ENCODE results near the gene HSPA1A. TPM values are rescaled to one million over a fixed set of nuclear protein-coding genes. Genes with fewer than 3 reads are reported as not detected.

HSPA1A gene
- polyA plus RNA-seq, 1 donor (not counting 4 experiments of a cell fraction or from before 2014, with no cell fraction given): 110 TPM

DNA sequence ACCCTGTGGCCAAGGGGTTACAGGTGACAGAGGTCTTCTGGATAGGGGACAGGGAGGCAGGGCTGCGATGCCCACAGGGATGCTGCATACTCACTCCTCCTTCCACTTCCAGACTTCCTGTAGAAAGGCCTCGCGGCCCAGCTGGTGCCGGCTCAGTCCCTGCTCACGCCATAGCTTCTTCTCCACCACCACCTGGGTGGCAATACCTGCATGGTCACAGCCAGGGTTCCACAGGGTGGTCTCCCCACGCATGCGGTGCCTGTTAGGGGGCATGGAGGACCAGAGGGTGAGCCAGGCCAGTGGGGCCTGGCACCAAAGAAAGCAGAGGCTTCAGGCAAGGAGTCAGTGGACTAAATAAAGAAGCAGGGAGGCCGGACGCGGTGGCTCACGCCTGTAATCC lies 29.9 kb upstream of the HSPA1A start:
- H3K4me1 ChIP-seq (ENCODE audit: control insufficient read depth, extremely low read depth, insufficient read depth, low read length): no peaks in the 10 kb centered on the region
- H3K9me3 ChIP-seq (ENCODE audit: control insufficient read depth, low read depth, low read length): no peaks in the 10 kb centered on the region
- DNase-seq (ENCODE audit: low read depth, low spot score) (no peak), FAIRE-seq (no peak)
- H3K4me2 ChIP-seq (ENCODE audit: control insufficient read depth, extremely low read depth, insufficient read depth, low read depth, low read length): no peak overlapping the region
- H3K79me2 ChIP-seq (ENCODE audit: control insufficient read depth, insufficient read depth, low read length): peaks cover 4% of the 10 kb centered on the region
- dilution Hi-C loops (cut with MboI; ENCODE audit: extremely low pct_ligation_motif_present, low sequenced_read_pairs): no loop called here
- H4K20me1 ChIP-seq (ENCODE audit: control insufficient read depth, extremely low read depth, insufficient read depth, low read length): no peaks in the 10 kb centered on the region
- H3K9me1 ChIP-seq (ENCODE audit: control insufficient read depth, extremely low read depth, insufficient read depth, low read length): no peaks in the 10 kb centered on the region
- H3K4me3 ChIP-seq (ENCODE audit: control insufficient read depth in 2 of 3, extremely low read depth in 1 of 3, insufficient read depth in 2 of 3, low read depth in 1 of 3, low read length in 3 of 3): no peak overlapping the region
- H3K36me3 ChIP-seq (ENCODE audit: control insufficient read depth in 2 of 2, extremely low read depth in 1 of 2, insufficient read depth in 2 of 2, low read length in 2 of 2): peaks cover 32 to 41% of the 10 kb centered on the region in 2 experiments
- TF ChIP-seq, protein P1, sequence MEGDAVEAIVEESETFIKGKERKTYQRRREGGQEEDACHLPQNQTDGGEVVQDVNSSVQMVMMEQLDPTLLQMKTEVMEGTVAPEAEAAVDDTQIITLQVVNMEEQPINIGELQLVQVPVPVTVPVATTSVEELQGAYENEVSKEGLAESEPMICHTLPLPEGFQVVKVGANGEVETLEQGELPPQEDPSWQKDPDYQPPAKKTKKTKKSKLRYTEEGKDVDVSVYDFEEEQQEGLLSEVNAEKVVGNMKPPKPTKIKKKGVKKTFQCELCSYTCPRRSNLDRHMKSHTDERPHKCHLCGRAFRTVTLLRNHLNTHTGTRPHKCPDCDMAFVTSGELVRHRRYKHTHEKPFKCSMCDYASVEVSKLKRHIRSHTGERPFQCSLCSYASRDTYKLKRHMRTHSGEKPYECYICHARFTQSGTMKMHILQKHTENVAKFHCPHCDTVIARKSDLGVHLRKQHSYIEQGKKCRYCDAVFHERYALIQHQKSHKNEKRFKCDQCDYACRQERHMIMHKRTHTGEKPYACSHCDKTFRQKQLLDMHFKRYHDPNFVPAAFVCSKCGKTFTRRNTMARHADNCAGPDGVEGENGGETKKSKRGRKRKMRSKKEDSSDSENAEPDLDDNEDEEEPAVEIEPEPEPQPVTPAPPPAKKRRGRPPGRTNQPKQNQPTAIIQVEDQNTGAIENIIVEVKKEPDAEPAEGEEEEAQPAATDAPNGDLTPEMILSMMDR (optimal IDR thresholded peaks at IDR 0.05 in 1 of 3, IDR thresholded peaks at IDR 0.05 in 1 of 3, conservative IDR thresholded peaks at IDR 0.05 in 1 of 3; ENCODE audit: extremely low read depth in 1 of 3, insufficient read depth in 2 of 3, low read length in 3 of 3): no peak
- TF ChIP-seq EZH2 (IDR thresholded peaks at IDR 0.05; ENCODE audit: low read length): no peak
- H2AFZ ChIP-seq (ENCODE audit: control insufficient read depth, low read length): no peak overlapping the region
- H3K9ac ChIP-seq (ENCODE audit: control insufficient read depth, extremely low read depth, insufficient read depth, low read length): no peak overlapping the region
- no peak overlapping the region for H3K27ac ChIP-seq (ENCODE audit: control insufficient read depth, insufficient read depth, low read length)
- H3K27me3 ChIP-seq (ENCODE audit: control insufficient read depth, extremely low read depth, insufficient read depth, low read length): no peaks in the 10 kb centered on the region

DNA sequence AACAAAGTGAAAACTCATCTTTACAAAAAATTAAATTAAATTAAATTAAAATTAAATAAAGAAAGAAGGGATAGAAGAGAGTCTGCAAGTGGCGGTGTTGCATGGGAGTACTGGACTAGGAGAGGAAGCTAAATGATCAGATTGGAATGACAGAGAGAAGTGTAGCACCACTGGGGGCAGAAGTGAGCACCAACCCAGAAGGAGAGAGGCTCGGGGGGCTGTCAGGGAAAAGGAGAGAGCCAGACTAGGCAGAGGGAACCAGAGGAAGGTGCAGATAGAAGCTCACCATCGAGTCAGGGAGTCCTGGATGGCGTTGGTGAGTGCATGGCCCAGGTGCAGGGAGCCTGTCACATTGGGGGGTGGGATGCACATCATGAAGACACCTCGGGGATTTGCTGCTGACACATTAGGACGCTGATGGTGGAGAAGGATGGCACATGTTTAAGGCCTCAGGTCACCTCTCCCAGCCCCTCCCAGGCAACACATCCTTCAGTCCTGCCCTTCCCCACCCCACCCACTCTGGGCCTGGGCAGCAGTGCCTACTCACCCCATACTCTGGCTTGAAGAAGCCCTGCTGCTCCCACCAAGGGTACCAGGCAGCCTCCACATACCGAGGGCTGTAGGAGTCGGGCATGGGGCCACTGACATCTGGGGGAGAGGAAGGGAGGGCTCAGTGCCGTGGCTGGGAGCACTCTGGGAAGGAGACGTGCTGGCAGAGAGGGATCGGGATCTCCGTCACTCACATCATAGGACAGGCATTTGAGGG lies 23.8 kb upstream of the HSPA1A start:
- Histone ChIP-seq H3K4me3 (ENCODE audit: control insufficient read depth in 2 of 3, extremely low read depth in 1 of 3, insufficient read depth in 2 of 3, low read depth in 1 of 3, low read length in 3 of 3) (no peak overlapping the region), H4K20me1 (ENCODE audit: control insufficient read depth, extremely low read depth, insufficient read depth, low read length) (no peaks in the 10 kb centered on the region), H3K27me3 (ENCODE audit: control insufficient read depth, extremely low read depth, insufficient read depth, low read length) (no peaks in the 10 kb centered on the region), H3K9me3 (ENCODE audit: control insufficient read depth, low read depth, low read length) (no peaks in the 10 kb centered on the region), H3K79me2 (ENCODE audit: control insufficient read depth, insufficient read depth, low read length) (peaks cover 38% of the 10 kb centered on the region), H3K4me1 (ENCODE audit: control insufficient read depth, extremely low read depth, insufficient read depth, low read length) (peaks cover 23% of the 10 kb centered on the region), H3K9ac (ENCODE audit: control insufficient read depth, extremely low read depth, insufficient read depth, low read length) (no peak overlapping the region), H3K4me2 (ENCODE audit: control insufficient read depth, extremely low read depth, insufficient read depth, low read depth, low read length) (no peak overlapping the region), H3K9me1 (ENCODE audit: control insufficient read depth, extremely low read depth, insufficient read depth, low read length) (no peaks in the 10 kb centered on the region), H2AFZ (ENCODE audit: control insufficient read depth, low read length) (no peak overlapping the region), H3K36me3 (ENCODE audit: control insufficient read depth in 2 of 2, extremely low read depth in 1 of 2, insufficient read depth in 2 of 2, low read length in 2 of 2) (peaks cover 10 to 31% of the 10 kb centered on the region in 2 experiments), H3K27ac (ENCODE audit: control insufficient read depth, insufficient read depth, low read length) (no peak overlapping the region)
- DNase-seq (ENCODE audit: low read depth, low spot score): no peak
- FAIRE-seq: no peak
- TF ChIP-seq, protein P1 (optimal IDR thresholded peaks at IDR 0.05 in 1 of 3, IDR thresholded peaks at IDR 0.05 in 1 of 3, conservative IDR thresholded peaks at IDR 0.05 in 1 of 3; ENCODE audit: extremely low read depth in 1 of 3, insufficient read depth in 2 of 3, low read length in 3 of 3): peak; percentile 64 to 69 (median 67)
- no peak for TF ChIP-seq EZH2 (IDR thresholded peaks at IDR 0.05; ENCODE audit: low read length)
- dilution Hi-C loops (cut with MboI; ENCODE audit: extremely low pct_ligation_motif_present, low sequenced_read_pairs): no loop called here
